Inflammatory macrophage treated with lipopolysaccharide for 4 hours (primary cell): ENCODE data around the gene DCTN5.
"Not testable (repeated sequence)": the region's sequence is repeated elsewhere in the genome, so short reads cannot be mapped to it uniquely, and the experiment has no call there.

Experiments used
- DNase-seq: peaks from one replicate; pipeline ENCODE4 v3.0.0-alpha.2; 2020

The DCTN5 gene

DNA sequence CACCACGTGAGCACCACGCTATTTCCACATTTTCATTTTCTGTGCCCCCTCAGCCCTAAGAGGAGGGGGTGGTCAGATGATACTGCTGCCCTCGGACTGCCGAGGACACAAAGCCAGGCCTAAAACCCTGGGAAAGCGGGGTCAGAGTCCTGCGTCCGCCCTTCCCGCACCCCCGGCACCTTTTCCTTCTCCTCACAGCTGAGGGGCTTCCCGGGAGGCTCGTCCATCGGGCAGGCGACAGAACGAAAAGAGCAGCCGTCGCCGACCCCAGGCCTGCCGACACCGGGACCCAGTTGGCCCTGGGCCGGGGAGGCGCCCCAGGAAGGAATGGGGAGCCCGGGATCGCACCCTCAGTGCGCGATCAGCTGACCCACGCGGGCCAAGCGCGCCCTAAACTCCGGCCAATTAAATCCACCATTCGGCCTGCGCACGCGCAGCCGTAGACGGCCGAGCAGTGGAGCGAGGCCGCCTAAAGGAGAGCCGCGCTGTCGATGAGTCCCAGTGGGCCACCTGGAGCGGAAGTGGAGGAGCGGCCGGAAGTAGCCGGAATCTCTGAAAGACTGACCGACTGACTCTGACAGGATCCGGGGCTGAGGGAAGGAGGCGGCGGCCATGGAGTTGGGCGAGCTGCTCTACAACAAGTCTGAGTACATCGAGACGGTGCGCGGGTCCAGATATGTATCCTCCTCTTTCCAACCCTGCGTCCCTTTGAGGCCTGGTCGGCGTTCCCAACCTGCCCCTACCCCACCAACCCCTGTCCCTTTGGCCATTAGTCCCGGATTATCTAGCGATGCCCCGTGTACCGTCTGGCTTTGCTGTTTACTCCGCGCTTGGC lies at the start of gene DCTN5, which contains the start of gene PALB2:
Gene DCTN5 (plus strand): TSS at position 536 of the 835 bp plus-strand sequence. CDS start 77 bp downstream, at position 613.
Gene PALB2 (minus strand): TSS at position 380 of the 835 bp plus-strand sequence. CDS start 153 bp downstream, at position 227.
- DNase-seq: peak; percentile 98

DNA sequence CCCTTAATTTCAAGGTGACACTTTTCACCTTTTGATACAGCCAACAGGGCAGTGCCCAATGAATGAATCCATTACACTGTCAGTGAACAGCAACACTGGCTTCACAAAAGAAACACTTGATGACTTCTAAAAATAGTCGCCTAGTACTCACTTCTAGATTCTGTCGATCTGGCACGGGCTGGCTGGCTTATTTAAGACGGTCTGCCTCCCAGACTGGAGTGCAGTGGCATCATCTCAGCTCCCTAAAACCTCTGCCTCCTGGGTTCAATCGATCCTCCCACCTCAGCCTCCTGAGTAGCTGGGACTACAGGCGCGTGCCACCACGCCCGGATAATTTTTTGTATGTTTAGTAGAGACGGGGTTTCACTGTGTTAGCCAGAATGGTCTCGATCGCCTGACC lies 47.1 kb upstream of the DCTN5 start:
- DNase-seq: no peak

DNA sequence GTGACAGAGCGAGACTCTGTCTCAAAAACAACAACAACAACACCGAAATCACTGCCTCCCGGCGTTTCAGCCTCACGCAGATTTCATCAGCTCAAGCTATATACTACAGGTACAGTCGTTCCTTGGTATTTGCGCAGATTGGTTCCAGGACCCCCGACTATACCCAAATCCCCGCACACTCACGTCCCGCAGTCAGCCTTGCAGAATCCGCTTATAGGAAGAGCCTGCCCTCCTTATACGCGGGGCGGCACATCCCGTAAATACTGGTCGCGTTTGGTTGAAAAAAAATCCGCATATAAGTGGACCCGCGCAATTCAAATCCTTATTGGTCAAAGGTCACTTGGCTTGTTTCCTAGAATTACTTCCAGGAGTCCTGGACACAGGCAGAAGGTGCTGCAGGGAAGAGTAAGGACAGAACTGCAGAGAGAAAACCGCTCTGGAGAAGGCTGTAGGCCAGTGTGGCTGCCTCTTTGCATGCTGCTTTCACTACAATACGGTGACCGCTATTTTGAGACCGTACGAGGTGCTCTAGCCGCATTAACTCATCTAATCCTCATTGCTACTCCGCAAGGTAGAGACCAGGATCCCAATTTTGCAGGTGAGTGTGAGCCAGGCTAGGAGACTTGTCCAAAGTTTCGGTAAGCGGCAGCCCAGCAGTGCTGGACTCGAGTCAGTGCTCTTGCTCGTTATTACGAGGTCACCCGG lies 45.9 kb upstream of the DCTN5 start:
- DNase-seq: no peak

DNA sequence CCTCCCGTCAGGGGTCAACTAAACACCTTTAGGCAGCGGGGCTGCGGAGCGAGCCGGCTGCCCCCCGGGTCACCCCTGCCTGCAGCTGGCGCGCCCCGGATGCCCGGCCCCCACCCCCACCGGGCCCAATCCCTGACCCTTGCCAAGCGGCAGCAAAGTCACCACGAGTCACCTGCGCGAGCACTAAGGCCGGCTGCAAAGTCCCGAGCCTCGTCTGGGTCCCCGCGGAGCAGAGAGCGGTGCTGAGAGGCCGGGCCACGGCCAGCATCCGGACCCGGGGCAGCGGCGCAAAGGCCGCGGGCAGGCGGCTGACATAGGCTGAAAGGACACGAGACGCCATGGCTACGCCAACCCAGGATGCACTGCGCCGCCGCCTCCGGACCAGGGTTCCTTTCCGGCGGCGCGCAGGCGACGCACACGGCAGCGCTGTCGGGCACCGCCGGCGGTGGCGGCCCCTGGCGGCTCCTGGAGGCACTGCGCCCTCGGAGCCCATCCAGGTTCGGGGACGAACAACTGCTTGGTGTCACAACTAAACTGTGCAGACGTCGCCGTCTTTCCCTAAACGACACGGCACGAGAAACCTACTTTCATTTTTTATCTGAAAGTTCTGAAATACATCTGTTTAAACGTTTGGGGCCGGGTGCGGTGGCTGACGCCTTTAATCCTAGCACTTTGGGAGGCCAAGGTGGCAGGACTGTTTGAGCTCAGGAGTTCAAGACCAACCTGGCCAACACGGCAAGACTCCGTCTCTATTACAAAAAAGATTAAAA lies 45.1 kb upstream of the DCTN5 start, which contains the start of gene NDUFAB1:
Gene NDUFAB1 (minus strand): TSS at position 366 of the 770 bp plus-strand sequence. CDS start 26 bp downstream, at position 340.
- DNase-seq: peak; percentile 92

DNA sequence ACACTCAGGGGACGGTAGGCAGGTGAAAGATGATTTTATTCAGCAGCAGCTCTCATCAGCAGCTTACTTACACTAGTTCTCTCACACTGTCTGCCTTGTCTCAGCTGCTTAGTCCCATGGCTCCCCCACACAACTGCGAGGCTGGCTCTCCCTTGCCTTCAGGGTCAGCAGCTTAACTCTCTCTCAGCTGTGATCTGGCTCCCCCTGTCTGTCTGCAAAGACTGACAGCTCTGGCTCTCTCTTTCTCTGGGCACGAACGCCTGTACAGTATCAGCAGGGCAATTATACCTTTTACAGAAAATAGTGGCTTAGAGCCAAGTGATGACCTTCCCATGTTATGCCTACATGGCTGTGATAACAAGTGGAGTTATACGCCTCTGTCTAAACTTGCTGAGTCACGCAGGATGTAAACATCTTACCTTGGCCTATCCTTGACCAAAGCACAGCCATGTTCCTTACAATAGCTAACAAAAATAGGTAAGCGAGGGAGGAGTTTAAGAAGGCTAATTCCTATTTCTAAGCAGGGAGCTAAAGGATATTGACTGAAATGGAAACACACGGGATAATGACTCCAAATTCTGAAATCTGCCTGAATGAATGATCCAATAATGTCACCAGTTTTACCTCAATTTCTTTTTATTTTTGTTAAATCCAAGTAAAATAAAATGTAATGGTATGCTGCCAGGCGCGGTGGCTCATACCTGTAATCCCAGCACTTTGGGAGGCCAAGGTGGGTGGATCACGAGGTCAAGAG lies 44.1 kb upstream of the DCTN5 start:
- peak; percentile 22 for DNase-seq

DNA sequence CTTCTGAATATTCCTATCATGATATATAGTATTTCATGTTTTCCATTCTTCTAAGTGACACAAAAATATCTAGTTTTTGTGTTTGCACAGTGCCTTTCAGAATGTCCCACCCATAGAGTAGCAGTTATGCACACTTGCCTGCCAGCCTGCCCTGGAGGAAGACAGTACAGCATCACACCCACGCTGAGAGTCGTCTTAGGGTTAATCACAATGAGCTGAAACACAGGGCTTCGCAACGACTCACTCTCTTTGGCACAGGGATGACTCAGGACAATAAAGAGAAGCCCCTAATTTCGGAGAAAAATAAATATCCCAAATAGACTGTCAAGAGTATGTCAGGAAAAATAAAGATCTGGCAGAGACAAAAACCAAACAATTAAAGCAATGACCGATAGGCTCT lies 33.5 kb upstream of the DCTN5 start:
- peak; percentile 0 for DNase-seq

DNA sequence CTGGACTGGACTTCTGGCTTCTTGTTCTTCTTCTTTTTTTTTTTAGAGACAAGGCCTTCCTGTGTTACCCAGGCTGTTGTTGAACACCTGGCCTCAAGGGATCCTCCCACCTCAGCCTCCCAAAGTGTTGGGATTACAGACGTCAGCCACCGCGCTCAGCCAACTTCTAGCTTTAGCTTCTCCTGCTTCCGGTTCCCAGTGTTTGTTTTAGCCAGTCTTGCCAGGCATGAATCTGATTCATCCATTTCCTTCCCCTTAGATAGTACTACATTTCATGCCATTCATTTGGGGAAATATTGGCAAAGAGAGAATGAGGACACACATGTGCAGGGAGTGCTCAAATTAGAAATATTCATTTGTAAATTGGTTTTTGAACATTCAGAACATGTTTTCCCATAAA lies 33.1 kb upstream of the DCTN5 start:
- DNase-seq: peak; percentile 56

DNA sequence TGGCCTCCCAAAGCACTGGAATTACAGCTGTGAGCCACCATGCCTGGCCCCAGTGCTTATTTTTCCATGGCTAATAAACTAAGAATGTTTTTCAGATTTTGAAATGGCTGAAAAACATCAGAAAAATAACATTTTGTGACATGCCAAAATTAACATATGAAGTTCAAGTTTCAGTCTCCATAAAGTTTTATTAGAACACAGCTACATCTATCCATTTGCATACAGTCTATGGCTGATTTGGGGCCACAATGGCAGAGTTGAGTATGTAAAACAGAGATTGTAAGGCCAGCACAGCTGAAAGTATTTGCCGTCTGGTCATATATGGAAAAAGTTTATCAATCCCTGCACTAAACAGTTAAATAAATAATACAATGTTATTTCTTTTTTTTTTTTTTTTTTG lies 31.3 kb upstream of the DCTN5 start:
- no peak for DNase-seq

DNA sequence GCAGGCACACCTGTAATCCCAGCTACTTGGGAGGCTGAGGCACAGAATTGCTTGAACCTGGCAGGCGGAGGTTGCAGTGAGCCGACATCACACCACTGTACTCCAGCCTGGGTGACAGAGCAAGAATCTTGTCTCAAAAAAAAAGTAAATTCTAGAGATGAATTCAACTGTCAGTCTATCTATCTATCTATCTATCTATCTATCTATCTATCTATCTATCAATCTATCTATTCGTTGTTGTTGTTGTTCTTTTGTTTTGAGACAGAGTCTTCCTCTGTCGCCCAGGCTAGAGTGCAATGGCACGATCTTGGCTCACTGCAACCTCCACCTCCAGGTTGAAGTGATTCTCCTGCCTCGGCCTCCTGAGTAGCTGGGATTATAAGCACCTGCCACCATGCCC lies 30.4 kb upstream of the DCTN5 start:
- DNase-seq: not testable (repeated sequence)

DNA sequence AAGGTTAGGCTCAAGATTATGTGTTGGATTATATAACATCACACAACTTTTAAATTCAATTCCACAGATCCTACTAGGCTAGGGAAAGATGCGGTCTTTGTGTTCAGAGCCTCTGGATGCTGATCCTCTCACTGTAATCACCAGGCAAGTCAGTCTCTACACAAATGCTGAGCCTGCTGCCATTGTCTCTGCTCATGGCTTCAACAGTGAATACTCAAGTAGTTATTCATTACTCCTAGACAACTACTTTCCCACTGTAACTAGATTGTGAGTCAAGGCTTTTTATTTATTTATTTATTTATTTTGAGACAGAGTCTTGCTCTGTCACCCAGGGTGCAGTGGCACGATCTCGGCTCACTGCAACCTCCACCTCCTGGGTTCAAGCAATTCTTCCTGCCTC lies 29.3 kb upstream of the DCTN5 start:
- DNase-seq: no peak

DNA sequence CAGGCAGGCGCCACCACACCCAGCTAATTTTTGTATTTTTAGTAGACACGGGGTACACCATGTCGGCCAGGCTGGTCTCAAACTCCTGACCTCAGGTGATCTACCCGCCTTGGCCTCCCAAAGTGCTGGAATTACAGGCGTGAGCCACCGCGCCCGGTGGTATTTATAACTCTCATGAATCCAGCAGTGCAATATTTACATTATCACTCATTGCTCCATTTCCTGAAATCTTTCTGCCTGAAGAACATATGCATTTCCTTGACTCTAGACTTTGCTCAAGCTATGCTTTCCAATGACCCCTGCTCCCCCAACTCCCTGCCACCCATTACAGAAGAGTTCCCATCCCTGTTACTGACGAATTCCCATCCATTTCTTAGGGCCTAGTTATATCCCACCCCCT lies 25.5 kb upstream of the DCTN5 start:
- DNase-seq: no peak

DNA sequence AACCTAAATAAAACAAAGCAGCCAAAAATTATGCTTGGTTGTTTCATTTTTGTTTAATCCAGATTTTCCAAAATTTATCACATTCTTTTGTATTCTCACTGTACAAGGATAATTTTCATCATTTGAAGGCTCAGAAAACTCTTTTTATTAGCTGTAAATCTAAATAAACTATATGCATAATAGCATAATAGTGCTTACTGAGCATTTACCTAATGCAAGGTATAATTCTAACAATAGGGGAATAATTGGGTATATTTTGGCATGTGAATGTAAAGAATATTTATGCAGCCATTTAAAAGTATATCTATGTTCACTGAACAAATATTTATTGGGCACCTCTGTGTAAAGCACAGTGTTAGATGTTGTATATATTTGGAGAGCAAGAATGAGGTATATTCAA lies 17.2 kb upstream of the DCTN5 start:
- DNase-seq: no peak

DNA sequence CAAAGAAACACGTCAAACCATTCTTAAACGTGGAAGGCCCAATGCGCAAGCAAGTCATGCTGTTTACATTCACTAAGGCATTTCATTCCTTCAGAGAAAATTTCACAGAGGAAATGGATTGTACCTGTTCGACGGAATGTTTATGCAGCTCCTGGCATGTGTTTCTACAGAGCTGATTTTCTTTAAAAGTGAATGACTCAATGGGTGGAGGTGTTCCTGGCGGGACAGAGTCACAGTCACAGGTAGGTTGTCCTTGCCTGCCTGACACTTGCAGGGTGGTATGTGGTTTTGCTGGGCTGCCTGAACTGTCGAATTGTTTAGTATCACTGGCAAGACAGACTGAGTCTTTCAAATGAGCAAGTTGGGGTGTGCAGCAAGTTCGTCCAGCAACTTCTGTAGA lies 11.8 kb upstream of the DCTN5 start:
- DNase-seq: no peak

DNA sequence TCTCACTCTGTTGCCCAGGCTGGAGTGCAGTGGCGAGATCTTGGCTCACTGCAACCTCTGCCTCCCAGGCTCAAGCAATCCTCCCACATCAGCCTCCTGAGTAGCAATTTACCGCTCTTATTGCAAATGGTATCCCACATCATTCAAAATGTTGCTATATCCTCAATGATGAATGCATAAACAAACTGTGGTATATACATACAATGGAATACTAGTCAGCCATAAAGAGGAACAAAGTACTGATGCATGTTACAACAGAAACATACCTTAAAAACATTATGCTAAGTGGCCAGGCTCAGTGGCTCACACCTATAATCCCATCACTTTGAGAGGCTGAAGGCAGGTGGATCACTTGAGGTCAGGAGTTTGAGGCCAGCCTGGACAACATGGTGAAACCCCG lies 9.4 kb upstream of the DCTN5 start:
- DNase-seq: not testable (repeated sequence)

DNA sequence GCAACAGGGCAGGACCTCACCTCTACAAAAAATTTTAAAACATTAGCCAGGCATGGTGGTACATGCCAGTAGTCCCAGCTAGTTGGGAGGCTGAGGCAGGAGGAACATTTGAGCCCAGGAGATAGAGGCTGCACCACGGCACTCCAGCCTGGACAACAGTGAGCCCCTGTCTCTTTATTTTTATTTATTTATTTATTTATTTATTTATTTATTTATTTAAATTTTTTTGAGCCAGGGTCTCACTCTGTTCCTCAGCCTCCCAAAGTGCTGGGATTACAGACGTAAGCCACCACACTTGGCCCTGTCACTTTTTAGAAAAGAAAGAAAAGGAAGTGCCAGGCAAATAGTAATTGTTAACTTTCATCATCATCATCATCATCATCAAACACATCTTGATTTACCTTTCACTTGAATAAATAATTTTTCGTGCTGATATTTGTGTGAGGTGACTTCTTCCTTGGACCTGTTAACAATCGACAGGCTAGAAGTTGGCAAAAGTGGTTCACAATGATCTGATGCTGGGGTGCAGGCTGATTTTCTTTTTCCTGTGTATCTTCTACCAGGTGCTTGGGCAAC lies 6.7 kb upstream of the DCTN5 start:
- DNase-seq: no peak

DNA sequence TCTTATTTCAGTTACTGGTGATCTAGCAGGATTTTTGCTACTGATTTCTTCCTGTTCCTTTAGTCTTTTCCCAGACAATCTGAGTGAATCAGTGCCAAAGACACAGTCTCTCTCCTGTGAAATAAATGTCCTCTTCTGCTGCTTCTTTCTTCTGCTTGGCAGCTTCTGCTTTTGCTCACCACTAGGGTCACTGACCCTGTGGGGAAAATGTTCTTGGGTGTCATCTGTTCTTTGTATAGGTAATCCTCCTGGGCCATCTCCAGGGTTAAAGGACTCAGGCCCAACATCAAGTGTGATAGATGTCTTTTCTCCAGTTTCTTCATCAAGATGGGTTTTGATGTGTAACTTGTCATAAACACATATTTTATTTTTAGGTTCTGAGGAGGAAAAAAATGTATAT lies 5.3 kb upstream of the DCTN5 start:
- no peak for DNase-seq

DNA sequence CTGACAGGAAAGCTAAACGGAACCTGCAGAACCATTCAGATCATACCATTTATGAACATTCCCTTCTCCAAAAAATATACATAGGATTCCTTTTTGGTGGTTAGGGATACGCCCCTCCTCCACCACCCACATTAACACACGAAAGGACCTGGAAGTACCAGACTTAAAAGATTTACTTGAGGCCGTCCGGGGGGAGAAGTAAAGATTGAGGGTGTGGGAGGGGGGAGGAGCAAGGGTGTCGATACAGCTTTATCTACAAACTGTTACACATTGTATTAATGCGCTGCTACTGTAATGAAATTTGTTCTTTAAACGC lies 693 bp upstream of the DCTN5 start:
- DNase-seq: no peak

DNA sequence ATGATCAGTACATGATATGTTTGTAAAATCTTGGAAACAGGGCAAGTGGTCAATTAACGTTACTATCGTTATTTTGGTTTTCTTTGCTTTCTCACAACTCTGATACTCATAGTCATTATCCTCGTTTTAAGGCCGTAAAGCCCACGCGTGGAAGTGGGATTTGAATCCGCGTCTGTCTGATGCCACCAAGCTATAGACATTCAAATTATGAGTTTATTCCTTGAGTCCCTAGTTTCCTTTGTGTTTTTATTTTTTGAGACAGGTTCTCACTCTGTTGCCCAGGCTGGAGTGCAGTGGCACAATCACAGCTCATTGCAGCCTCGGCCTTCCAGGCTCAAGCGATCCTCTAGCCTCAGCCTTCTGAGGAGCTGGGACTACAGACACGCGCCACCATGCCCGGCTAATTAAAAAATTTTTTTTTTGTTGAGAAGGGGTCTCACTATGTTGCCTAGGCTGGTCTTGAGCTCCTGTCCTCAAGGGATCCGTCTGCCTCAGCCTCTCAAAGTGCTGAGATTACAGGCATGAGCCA lies 1.0 kb downstream of the DCTN5 start:
- DNase-seq: no peak

DNA sequence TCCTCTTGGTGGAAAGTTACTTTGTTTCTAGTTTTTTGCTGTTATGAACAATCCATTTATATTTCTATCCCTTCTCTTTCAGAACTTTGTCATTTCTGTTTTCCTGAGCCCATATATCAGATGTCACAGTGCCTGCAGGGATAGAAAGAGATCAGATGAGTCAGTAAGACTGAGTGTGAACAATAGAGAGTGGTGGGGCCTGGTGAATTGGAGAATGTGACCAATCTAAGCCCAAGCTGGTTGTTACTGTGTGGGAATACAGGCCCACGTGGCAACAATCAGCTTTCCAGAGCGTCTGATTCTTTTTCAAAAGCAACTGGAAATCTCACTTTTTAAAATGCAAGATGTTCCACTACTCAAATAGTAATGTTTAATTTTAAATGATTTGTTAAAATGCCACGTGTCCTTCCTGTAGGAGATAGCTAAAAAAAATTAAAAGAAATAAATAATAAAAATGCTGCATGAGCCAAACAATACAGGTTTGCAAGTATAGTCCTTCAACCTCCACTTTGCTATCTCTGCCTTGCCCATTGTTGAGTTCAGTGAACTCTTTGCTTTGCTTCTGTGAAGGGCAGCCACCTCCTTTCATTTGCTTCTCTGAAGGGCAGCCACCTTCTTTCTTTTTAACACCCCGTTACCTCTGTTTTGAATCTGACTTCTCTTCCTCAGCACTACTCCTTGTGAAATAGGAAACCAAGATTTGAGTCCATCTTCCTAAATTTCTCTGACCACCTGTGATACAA lies 9.6 kb downstream of the DCTN5 start:
- no peak for DNase-seq

DNA sequence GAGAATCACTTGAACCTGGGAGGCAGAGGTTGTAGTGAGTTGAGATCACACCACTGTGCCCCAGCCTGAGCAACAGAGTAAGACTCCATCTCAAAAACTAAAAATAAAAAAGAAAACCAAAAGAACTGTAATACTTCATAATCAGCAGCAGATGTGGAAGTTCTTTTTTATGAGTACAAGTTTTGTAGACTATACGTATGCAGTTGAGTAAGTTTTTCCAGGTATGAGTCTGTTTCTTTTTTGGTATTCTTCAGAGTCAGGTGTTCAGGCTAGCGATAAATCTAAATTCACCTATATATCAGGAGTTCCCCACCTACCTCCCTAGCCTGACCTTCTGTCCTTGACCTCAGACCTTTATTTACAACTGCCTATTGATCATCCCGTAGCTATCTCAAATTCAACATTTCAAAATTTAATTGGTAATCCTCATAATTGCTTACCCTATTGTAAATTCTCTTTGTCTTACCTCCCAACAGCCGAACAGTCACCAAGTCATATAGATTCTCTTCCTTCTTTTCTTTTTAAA lies 10.7 kb downstream of the DCTN5 start:
- no peak for DNase-seq

DNA sequence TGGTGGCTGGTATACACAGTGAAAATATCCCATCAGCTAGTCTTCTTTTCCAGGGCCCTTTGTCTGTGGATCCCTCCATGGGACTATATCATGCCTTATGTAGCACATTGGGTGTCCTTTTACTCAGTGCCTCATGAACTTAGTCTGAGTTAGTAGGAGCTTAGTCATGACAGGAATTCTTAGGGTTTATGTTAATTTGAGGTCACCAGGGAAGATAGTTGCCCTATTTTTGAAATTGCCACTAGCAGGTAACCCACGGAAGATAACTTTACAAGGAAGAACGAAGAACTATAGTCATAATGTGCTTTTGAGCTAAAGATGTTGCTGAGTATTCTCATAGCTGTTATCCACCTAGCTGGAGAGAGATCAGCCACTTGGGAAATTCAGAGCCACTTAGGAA lies 22.7 kb downstream of the DCTN5 start:
- no peak for DNase-seq
